Measurements from ENCODE around the gene ASPM. TPM values are rescaled to one million over a fixed set of nuclear protein-coding genes. Genes with fewer than 3 reads are reported as not detected.

Gene ASPM
- polyA plus RNA-seq, 3 donors = 0.01 to 0.08 (median 0.05) TPM

DNA sequence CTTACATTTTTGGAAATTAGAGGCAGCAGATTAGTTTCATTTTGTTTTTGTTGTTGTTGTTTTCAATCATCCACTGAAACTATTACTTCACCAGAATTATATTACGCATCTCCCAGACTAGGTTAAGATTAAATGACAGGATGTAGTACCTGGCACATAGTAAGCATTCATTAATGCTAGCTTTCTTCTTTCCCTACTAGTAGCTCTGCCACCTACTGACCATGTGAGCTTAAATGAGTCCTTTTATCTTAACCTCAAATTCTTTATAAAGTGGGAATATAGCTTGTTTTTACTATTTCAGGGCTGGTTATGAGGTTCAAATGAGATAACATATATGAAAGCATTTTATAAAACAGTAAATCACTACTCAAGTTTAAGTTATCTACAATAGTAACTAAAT is 10.2 kb upstream of the ASPM start:
- Mint-ChIP-seq H3K27me3 (ENCODE audit: low read depth in 3 of 3) (no peaks in the 10 kb centered on the region), H3K36me3 (peaks cover 10 to 27% of the 10 kb centered on the region in 2 donors), H3K27ac (no peak overlapping the region), H3K9me3 (peaks cover 0 to 4% (median 0%) of the 10 kb centered on the region in 7 donors), H3K4me3 (no peak overlapping the region), H3K4me1 (no peaks in the 10 kb centered on the region)
- Histone ChIP-seq H3K9ac (ENCODE audit: insufficient read depth, low read length, poor library complexity, severe bottlenecking) (no peak overlapping the region), H2AFZ (ENCODE audit: insufficient read depth, low read depth, low read length, poor library complexity, severe bottlenecking) (no peak overlapping the region), H4K20me1 (ENCODE audit: insufficient read depth, low read length) (no peaks in the 10 kb centered on the region), H3K4me1 (ENCODE audit: control insufficient read depth in 1 of 2, insufficient read depth in 2 of 2, low read length in 2 of 2) (no peaks in the 10 kb centered on the region), H3K4me3 (replicated peaks in 1 of 3; ENCODE audit: low read depth in 2 of 3, low read length in 3 of 3) (no peak overlapping the region), H3K27ac (ENCODE audit: low read depth in 1 of 2, low read length in 2 of 2) (no peak overlapping the region), H3K79me2 (ENCODE audit: insufficient read depth, low read length) (no peaks in the 10 kb centered on the region), H3K36me3 (replicated peaks in 1 of 2; ENCODE audit: control insufficient read depth in 1 of 2, insufficient read depth in 2 of 2, low read length in 2 of 2) (peaks cover 27 to 30% of the 10 kb centered on the region in 2 donors), H3K9me3 (replicated peaks in 1 of 2; ENCODE audit: control insufficient read depth in 1 of 2, insufficient read depth in 1 of 2, low read length in 2 of 2) (no peaks in the 10 kb centered on the region), H3K27me3 (ENCODE audit: control insufficient read depth in 2 of 2, insufficient read depth in 2 of 2, low read length in 2 of 2) (no peaks in the 10 kb centered on the region), H3K4me2 (replicated peaks; ENCODE audit: extremely low read depth, low read length, poor library complexity, severe bottlenecking) (no peak overlapping the region)
- no peak for DNase-seq
- WGBS (ENCODE audit: insufficient coverage) = no CpG with 5 or more reads among the region's 1 CpG
- intact Hi-C loops (cut with micrococcal nuclease) = no loop called here
- TF ChIP-seq, protein P1, sequence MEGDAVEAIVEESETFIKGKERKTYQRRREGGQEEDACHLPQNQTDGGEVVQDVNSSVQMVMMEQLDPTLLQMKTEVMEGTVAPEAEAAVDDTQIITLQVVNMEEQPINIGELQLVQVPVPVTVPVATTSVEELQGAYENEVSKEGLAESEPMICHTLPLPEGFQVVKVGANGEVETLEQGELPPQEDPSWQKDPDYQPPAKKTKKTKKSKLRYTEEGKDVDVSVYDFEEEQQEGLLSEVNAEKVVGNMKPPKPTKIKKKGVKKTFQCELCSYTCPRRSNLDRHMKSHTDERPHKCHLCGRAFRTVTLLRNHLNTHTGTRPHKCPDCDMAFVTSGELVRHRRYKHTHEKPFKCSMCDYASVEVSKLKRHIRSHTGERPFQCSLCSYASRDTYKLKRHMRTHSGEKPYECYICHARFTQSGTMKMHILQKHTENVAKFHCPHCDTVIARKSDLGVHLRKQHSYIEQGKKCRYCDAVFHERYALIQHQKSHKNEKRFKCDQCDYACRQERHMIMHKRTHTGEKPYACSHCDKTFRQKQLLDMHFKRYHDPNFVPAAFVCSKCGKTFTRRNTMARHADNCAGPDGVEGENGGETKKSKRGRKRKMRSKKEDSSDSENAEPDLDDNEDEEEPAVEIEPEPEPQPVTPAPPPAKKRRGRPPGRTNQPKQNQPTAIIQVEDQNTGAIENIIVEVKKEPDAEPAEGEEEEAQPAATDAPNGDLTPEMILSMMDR (IDR thresholded peaks at IDR 0.05) = no peak

DNA sequence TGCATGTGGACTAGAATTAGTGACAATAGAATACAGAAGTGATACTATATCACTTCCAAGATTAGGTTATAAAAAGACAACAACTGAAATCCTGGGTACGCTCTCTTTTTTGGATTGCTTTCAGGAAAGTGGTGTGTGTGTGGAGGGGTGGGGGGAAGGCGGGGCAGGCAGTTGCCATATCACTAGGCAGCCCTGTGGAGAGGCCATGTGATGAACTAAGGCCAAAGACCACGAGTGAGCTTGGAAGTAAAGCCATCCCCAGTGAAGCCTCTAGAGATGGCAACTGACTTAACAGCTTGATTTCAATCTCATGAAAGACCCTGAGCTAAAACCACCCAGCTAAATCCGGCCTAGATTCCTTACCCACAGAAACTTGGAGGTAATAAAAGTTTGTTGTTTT is 6.2 kb upstream of the ASPM start:
- Mint-ChIP-seq H3K4me1 (no peaks in the 10 kb centered on the region), H3K36me3 (peaks cover 0 to 3% of the 10 kb centered on the region in 2 donors), H3K9me3 (peaks cover 0 to 5% (median 0%) of the 10 kb centered on the region in 7 donors), H3K4me3 (no peak overlapping the region), H3K27ac (no peak overlapping the region), H3K27me3 (ENCODE audit: low read depth in 3 of 3) (no peaks in the 10 kb centered on the region)
- Histone ChIP-seq H3K9ac (ENCODE audit: insufficient read depth, low read length, poor library complexity, severe bottlenecking) (no peak overlapping the region), H3K4me1 (ENCODE audit: control insufficient read depth in 1 of 2, insufficient read depth in 2 of 2, low read length in 2 of 2) (no peaks in the 10 kb centered on the region), H2AFZ (ENCODE audit: insufficient read depth, low read depth, low read length, poor library complexity, severe bottlenecking) (no peak overlapping the region), H4K20me1 (ENCODE audit: insufficient read depth, low read length) (no peaks in the 10 kb centered on the region), H3K79me2 (ENCODE audit: insufficient read depth, low read length) (no peaks in the 10 kb centered on the region), H3K27me3 (ENCODE audit: control insufficient read depth in 2 of 2, insufficient read depth in 2 of 2, low read length in 2 of 2) (no peaks in the 10 kb centered on the region), H3K27ac (ENCODE audit: low read depth in 1 of 2, low read length in 2 of 2) (no peak overlapping the region), H3K4me2 (replicated peaks; ENCODE audit: extremely low read depth, low read length, poor library complexity, severe bottlenecking) (no peak overlapping the region), H3K4me3 (replicated peaks in 1 of 3; ENCODE audit: low read depth in 2 of 3, low read length in 3 of 3) (no peak overlapping the region), H3K36me3 (replicated peaks in 1 of 2; ENCODE audit: control insufficient read depth in 1 of 2, insufficient read depth in 2 of 2, low read length in 2 of 2) (no peaks in the 10 kb centered on the region), H3K9me3 (replicated peaks in 1 of 2; ENCODE audit: control insufficient read depth in 1 of 2, insufficient read depth in 1 of 2, low read length in 2 of 2) (no peaks in the 10 kb centered on the region)
- DNase-seq = no peak
- intact Hi-C loops (cut with micrococcal nuclease) = no loop called here
- TF ChIP-seq, protein P1 (IDR thresholded peaks at IDR 0.05) = no peak
- WGBS (ENCODE audit: insufficient coverage) = no CpG with 5 or more reads among the region's 4 CpGs
